Neural cell (in vitro differentiated cells): ENCODE results near the gene GNAS-AS1.

Source experiments
- EP300 ChIP-seq: fragments of 450-650 bp; conservative IDR thresholded peaks from 2 replicates; pipeline ENCODE4 v1.6.1; 2014; ENCODE audit warnings: antibody characterized with exemption, mild to moderate bottlenecking, moderate library complexity; ENCODE audit not compliant: poor library complexity, severe bottlenecking
- EZH2 ChIP-seq: fragments of 200-600, 300-800 bp; shearing (Covaris generic), sonication (generic); IDR thresholded peaks from 2 replicates; pipeline ENCODE4 v1.6.1; 2014; ENCODE audit warnings: antibody characterized with exemption, low read length, borderline replicate concordance, mild to moderate bottlenecking; ENCODE audit not compliant: insufficient read depth, poor library complexity, severe bottlenecking
- TF ChIP-seq, protein P1 (sequence below): IDR thresholded peaks from 2 replicates; pipeline ENCODE4 v1.6.1; 2012; ENCODE audit warnings: borderline replicate concordance
- TF ChIP-seq, protein P2 (sequence below): fragments of 450-650 bp; IDR thresholded peaks from 2 replicates; pipeline ENCODE4 v1.5.1; 2014; ENCODE audit warnings: antibody characterized with exemption, mild to moderate bottlenecking, moderate library complexity; ENCODE audit not compliant: poor library complexity, severe bottlenecking

GRCh38 chr20:58899512-58899911, 48.8 kb upstream of the GNAS-AS1 start:
- TF ChIP-seq, protein P1, sequence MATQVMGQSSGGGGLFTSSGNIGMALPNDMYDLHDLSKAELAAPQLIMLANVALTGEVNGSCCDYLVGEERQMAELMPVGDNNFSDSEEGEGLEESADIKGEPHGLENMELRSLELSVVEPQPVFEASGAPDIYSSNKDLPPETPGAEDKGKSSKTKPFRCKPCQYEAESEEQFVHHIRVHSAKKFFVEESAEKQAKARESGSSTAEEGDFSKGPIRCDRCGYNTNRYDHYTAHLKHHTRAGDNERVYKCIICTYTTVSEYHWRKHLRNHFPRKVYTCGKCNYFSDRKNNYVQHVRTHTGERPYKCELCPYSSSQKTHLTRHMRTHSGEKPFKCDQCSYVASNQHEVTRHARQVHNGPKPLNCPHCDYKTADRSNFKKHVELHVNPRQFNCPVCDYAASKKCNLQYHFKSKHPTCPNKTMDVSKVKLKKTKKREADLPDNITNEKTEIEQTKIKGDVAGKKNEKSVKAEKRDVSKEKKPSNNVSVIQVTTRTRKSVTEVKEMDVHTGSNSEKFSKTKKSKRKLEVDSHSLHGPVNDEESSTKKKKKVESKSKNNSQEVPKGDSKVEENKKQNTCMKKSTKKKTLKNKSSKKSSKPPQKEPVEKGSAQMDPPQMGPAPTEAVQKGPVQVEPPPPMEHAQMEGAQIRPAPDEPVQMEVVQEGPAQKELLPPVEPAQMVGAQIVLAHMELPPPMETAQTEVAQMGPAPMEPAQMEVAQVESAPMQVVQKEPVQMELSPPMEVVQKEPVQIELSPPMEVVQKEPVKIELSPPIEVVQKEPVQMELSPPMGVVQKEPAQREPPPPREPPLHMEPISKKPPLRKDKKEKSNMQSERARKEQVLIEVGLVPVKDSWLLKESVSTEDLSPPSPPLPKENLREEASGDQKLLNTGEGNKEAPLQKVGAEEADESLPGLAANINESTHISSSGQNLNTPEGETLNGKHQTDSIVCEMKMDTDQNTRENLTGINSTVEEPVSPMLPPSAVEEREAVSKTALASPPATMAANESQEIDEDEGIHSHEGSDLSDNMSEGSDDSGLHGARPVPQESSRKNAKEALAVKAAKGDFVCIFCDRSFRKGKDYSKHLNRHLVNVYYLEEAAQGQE: no peak
- TF ChIP-seq, protein P2, sequence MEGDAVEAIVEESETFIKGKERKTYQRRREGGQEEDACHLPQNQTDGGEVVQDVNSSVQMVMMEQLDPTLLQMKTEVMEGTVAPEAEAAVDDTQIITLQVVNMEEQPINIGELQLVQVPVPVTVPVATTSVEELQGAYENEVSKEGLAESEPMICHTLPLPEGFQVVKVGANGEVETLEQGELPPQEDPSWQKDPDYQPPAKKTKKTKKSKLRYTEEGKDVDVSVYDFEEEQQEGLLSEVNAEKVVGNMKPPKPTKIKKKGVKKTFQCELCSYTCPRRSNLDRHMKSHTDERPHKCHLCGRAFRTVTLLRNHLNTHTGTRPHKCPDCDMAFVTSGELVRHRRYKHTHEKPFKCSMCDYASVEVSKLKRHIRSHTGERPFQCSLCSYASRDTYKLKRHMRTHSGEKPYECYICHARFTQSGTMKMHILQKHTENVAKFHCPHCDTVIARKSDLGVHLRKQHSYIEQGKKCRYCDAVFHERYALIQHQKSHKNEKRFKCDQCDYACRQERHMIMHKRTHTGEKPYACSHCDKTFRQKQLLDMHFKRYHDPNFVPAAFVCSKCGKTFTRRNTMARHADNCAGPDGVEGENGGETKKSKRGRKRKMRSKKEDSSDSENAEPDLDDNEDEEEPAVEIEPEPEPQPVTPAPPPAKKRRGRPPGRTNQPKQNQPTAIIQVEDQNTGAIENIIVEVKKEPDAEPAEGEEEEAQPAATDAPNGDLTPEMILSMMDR: no peak
- TF ChIP-seq EP300 (no peak), EZH2 (no peak)
